OCI-LY1 (cell line): ENCODE measurements around the gene ITPRID1.

Source experiments
- H2AFZ ChIP-seq: fragments of 200-600 bp; sonication (generic), shearing (Covaris generic); 2 replicates; pipeline ENCODE4 v1.6.0; 2014; ENCODE audit warnings: antibody characterized with exemption, mild to moderate bottlenecking, low read length
- H3F3A ChIP-seq: fragments of 200-600 bp; sonication (generic), shearing (Covaris generic); 2 replicates; pipeline ENCODE4 v1.6.0; 2014; ENCODE audit warnings: mild to moderate bottlenecking, antibody characterized with exemption, low read length, moderate library complexity; ENCODE audit not compliant: insufficient read depth
- H3K27ac ChIP-seq: fragments of 200-600 bp; sonication (generic); 2 replicates; pipeline ENCODE4 v1.5.1; 2014; ENCODE audit warnings: low read length, mixed run types, mild to moderate bottlenecking, low read depth; ENCODE audit not compliant: poor library complexity, severe bottlenecking
- H3K27me3 ChIP-seq: fragments of 200-600 bp; sonication (generic); 2 replicates; pipeline ENCODE4 v1.6.0; 2014; ENCODE audit warnings: antibody characterized with exemption, mild to moderate bottlenecking, low read length, moderate library complexity; ENCODE audit not compliant: insufficient read depth
- H3K36me3 ChIP-seq: fragments of 200-600 bp; sonication (generic); 2 replicates; pipeline ENCODE4 v1.6.1; 2014; ENCODE audit warnings: mild to moderate bottlenecking, antibody characterized with exemption, low read length, moderate library complexity, mixed read lengths; ENCODE audit not compliant: insufficient read depth
- H3K4me1 ChIP-seq: fragments of 200-600 bp; sonication (generic); 2 replicates; pipeline ENCODE4 v1.5.1; 2014; ENCODE audit warnings: mild to moderate bottlenecking, low read length, moderate library complexity; ENCODE audit not compliant: insufficient read depth, severe bottlenecking
- H3K4me2 ChIP-seq: fragments of 200-600 bp; sonication (generic), shearing (Covaris generic); 2 replicates; pipeline ENCODE4 v1.6.1; 2014; ENCODE audit warnings: low read length
- H3K4me3 ChIP-seq: fragments of 200-600 bp; sonication (generic); 2 replicates; pipeline ENCODE4 v1.5.1; 2014; ENCODE audit warnings: low read length, low read depth, mild to moderate bottlenecking, mixed read lengths; ENCODE audit not compliant: poor library complexity, severe bottlenecking
- H3K79me2 ChIP-seq: fragments of 200-600 bp; shearing (Covaris generic); 2 replicates; pipeline ENCODE4 v1.6.1; 2016; ENCODE audit warnings: mixed run types, low read length, mixed read lengths; ENCODE audit not compliant: insufficient read depth
- H3K9ac ChIP-seq: fragments of 200-600 bp; sonication (generic), shearing (Covaris generic); 2 replicates; pipeline ENCODE4 v1.6.1; 2014; ENCODE audit warnings: mild to moderate bottlenecking, low read length, mixed read lengths
- H3K9me2 ChIP-seq: fragments of 200-600 bp; sonication (generic), shearing (Covaris generic); 2 replicates; pipeline ENCODE4 v1.6.1; 2014; ENCODE audit warnings: low read depth, mild to moderate bottlenecking, low read length, mixed read lengths
- H3K9me3 ChIP-seq: fragments of 200-600 bp; shearing (Covaris generic); 2 replicates; pipeline ENCODE4 v1.6.1; 2014; ENCODE audit warnings: low read length, mixed read lengths
- H4K20me1 ChIP-seq: fragments of 200-600 bp; sonication (generic), shearing (Covaris generic); 2 replicates; pipeline ENCODE4 v1.6.0; 2016; ENCODE audit warnings: mild to moderate bottlenecking, low read length; ENCODE audit not compliant: insufficient read depth
- CTCF ChIP-seq: fragments of 200-600 bp; sonication (generic), shearing (Covaris generic); IDR thresholded peaks from 2 replicates; pipeline ENCODE4 v1.5.1; 2017; ENCODE audit warnings: mild to moderate bottlenecking, antibody characterized with exemption, low read length, moderate library complexity, mixed read lengths
- EZH2 ChIP-seq: fragments of 200-600 bp; sonication (generic), shearing (Covaris generic); IDR thresholded peaks from 2 replicates; pipeline ENCODE4 v1.8.0; 2017; ENCODE audit warnings: borderline replicate concordance, mixed run types, mild to moderate bottlenecking, antibody characterized with exemption, low read length, moderate library complexity, mixed read lengths

Gene ITPRID1

GRCh38 chr7:31545549-31545948, 31.7 kb downstream of the ITPRID1 start:
- Histone ChIP-seq H3K4me2 (no peak overlapping the region), H3K79me2 (no peaks in the 10 kb centered on the region), H3K27me3 (no peaks in the 10 kb centered on the region), H3K9ac (no peak overlapping the region), H3K4me1 (no peaks in the 10 kb centered on the region), H3K27ac (no peak overlapping the region), H3K4me3 (no peak overlapping the region), H3K36me3 (no peaks in the 10 kb centered on the region), H3F3A (no peaks in the 10 kb centered on the region), H2AFZ (no peak overlapping the region), H3K9me3 (no peaks in the 10 kb centered on the region), H3K9me2 (no peaks in the 10 kb centered on the region), H4K20me1 (no peaks in the 10 kb centered on the region)
- no peak for TF ChIP-seq CTCF
- TF ChIP-seq EZH2: no peak

GRCh38 chr7:31549611-31550010, 35.7 kb downstream of the ITPRID1 start:
- H3K9me3 ChIP-seq: no peaks in the 10 kb centered on the region
- no peaks in the 10 kb centered on the region for H3F3A ChIP-seq
- H3K9me2 ChIP-seq: no peaks in the 10 kb centered on the region
- TF ChIP-seq CTCF (no peak), EZH2 (no peak)
- no peak overlapping the region for H3K9ac ChIP-seq
- no peak overlapping the region for H3K27ac ChIP-seq
- no peak overlapping the region for H3K4me3 ChIP-seq
- H3K36me3 ChIP-seq: no peaks in the 10 kb centered on the region
- no peak overlapping the region for H2AFZ ChIP-seq
- H3K4me1 ChIP-seq: no peaks in the 10 kb centered on the region
- H3K27me3 ChIP-seq: no peaks in the 10 kb centered on the region
- no peak overlapping the region for H3K4me2 ChIP-seq
- no peaks in the 10 kb centered on the region for H4K20me1 ChIP-seq
- H3K79me2 ChIP-seq: no peaks in the 10 kb centered on the region

DNA sequence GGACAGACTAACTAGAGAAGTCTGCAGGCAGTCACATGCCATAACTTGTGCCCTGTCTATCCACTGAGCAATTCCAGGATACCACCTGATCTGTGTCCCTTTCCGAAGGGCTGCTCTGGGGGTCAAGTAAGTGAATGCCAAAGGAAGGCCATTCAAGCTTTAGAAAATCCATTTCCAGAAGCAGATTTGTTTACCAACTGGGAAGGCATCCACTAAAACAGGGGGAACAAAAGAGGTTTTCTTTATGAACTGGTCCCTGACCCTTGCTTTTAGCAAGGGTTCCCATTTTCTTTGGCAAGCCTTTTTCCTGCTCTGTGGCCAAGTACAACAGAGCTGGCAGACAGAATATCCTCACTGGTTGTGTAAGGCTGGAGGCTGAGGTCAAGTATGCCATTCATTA, 36.5 kb downstream of the ITPRID1 start:
- H3K79me2 ChIP-seq: no peaks in the 10 kb centered on the region
- H2AFZ ChIP-seq: no peak overlapping the region
- H4K20me1 ChIP-seq: no peaks in the 10 kb centered on the region

More for the DNA sequence above, 36.5 kb downstream of the ITPRID1 start:
- Histone ChIP-seq H3K4me1 (no peaks in the 10 kb centered on the region), H3K27me3 (no peaks in the 10 kb centered on the region), H3K9me2 (no peaks in the 10 kb centered on the region), H3K4me3 (no peak overlapping the region), H3F3A (no peaks in the 10 kb centered on the region), H3K4me2 (no peak overlapping the region), H3K36me3 (no peaks in the 10 kb centered on the region), H3K27ac (no peak overlapping the region), H3K9me3 (no peaks in the 10 kb centered on the region), H3K9ac (no peak overlapping the region)
- TF ChIP-seq CTCF (no peak), EZH2 (no peak)
